Measurements from ENCODE around the gene CAPN3.

Gene CAPN3

GRCh38 chr15:42338500-42338899 is 20.8 kb upstream of the CAPN3 start:
- no peaks in the 10 kb centered on the region for H3K9me2 ChIP-seq (replicated peaks; ENCODE audit: insufficient read depth, low read length)
- no peaks in the 10 kb centered on the region for H3K9me3 ChIP-seq (replicated peaks; ENCODE audit: insufficient read depth, low read length)
- H3K79me2 ChIP-seq (ENCODE audit: low read length), result no peaks in the 10 kb centered on the region
- H3K36me3 ChIP-seq (replicated peaks; ENCODE audit: insufficient read depth, low read length), result no peaks in the 10 kb centered on the region
- H2AFZ ChIP-seq (ENCODE audit: low read length), result no peak overlapping the region
- H3K27me3 ChIP-seq (replicated peaks; ENCODE audit: insufficient read depth, low read length), result no peaks in the 10 kb centered on the region
- no peaks in the 10 kb centered on the region for H4K20me1 ChIP-seq (ENCODE audit: insufficient read depth, low read length)
- no peak for DNase-seq
- H3K9ac ChIP-seq (ENCODE audit: low read length), result no peak overlapping the region
- no peak overlapping the region for H3K27ac ChIP-seq (ENCODE audit: low read length)
- no peak overlapping the region for H3K4me3 ChIP-seq (ENCODE audit: low read length)
- TF ChIP-seq CTCF (IDR thresholded peaks at IDR 0.05; ENCODE audit: low read length), result no peak
- TF ChIP-seq EZH2phosphoT487 (IDR thresholded peaks at IDR 0.05; ENCODE audit: low read length), result no peak
- no peak for TF ChIP-seq EZH2 (optimal IDR thresholded peaks at IDR 0.05; ENCODE audit: low read depth, low read length)
- no peaks in the 10 kb centered on the region for H3F3A ChIP-seq (ENCODE audit: insufficient read depth, low read length)
- H3K4me2 ChIP-seq (ENCODE audit: low read depth, low read length), result no peak overlapping the region
- no peaks in the 10 kb centered on the region for H3K4me1 ChIP-seq (ENCODE audit: low read length)

GRCh38 chr15:42343596-42344232 is 15.6 kb upstream of the CAPN3 start:
- Histone ChIP-seq H2AFZ (ENCODE audit: low read length) (no peak overlapping the region), H3K4me2 (ENCODE audit: low read depth, low read length) (no peak overlapping the region), H3F3A (ENCODE audit: insufficient read depth, low read length) (no peaks in the 10 kb centered on the region), H3K27ac (ENCODE audit: low read length) (no peak overlapping the region), H3K4me3 (ENCODE audit: low read length) (no peak overlapping the region), H3K4me1 (ENCODE audit: low read length) (no peaks in the 10 kb centered on the region), H3K9me2 (replicated peaks; ENCODE audit: insufficient read depth, low read length) (no peaks in the 10 kb centered on the region), H3K9me3 (replicated peaks; ENCODE audit: insufficient read depth, low read length) (no peaks in the 10 kb centered on the region), H3K36me3 (replicated peaks; ENCODE audit: insufficient read depth, low read length) (no peaks in the 10 kb centered on the region), H3K9ac (ENCODE audit: low read length) (no peak overlapping the region), H4K20me1 (ENCODE audit: insufficient read depth, low read length) (no peaks in the 10 kb centered on the region), H3K27me3 (replicated peaks; ENCODE audit: insufficient read depth, low read length) (no peaks in the 10 kb centered on the region), H3K79me2 (ENCODE audit: low read length) (no peaks in the 10 kb centered on the region)
- TF ChIP-seq EZH2 (optimal IDR thresholded peaks at IDR 0.05; ENCODE audit: low read depth, low read length) (no peak), CTCF (IDR thresholded peaks at IDR 0.05; ENCODE audit: low read length) (no peak), EZH2phosphoT487 (IDR thresholded peaks at IDR 0.05; ENCODE audit: low read length) (no peak)
- DNase-seq, result no peak

GRCh38 chr15:42344763-42345162 is 14.5 kb upstream of the CAPN3 start:
- H3K4me1 ChIP-seq (ENCODE audit: low read length), result no peaks in the 10 kb centered on the region
- H3K27me3 ChIP-seq (replicated peaks; ENCODE audit: insufficient read depth, low read length), result no peaks in the 10 kb centered on the region
- H3K4me2 ChIP-seq (ENCODE audit: low read depth, low read length), result no peak overlapping the region
- H3K9ac ChIP-seq (ENCODE audit: low read length), result no peak overlapping the region
- no peaks in the 10 kb centered on the region for H3K79me2 ChIP-seq (ENCODE audit: low read length)
- H3K27ac ChIP-seq (ENCODE audit: low read length), result no peak overlapping the region
- no peaks in the 10 kb centered on the region for H3K36me3 ChIP-seq (replicated peaks; ENCODE audit: insufficient read depth, low read length)
- no peaks in the 10 kb centered on the region for H4K20me1 ChIP-seq (ENCODE audit: insufficient read depth, low read length)
- H3K4me3 ChIP-seq (ENCODE audit: low read length), result no peak overlapping the region
- no peak overlapping the region for H2AFZ ChIP-seq (ENCODE audit: low read length)
- no peaks in the 10 kb centered on the region for H3K9me2 ChIP-seq (replicated peaks; ENCODE audit: insufficient read depth, low read length)
- no peaks in the 10 kb centered on the region for H3F3A ChIP-seq (ENCODE audit: insufficient read depth, low read length)
- TF ChIP-seq CTCF (IDR thresholded peaks at IDR 0.05; ENCODE audit: low read length), result no peak
- no peak for TF ChIP-seq EZH2phosphoT487 (IDR thresholded peaks at IDR 0.05; ENCODE audit: low read length)
- no peak for DNase-seq
- H3K9me3 ChIP-seq (replicated peaks; ENCODE audit: insufficient read depth, low read length), result no peaks in the 10 kb centered on the region

Data from MM.1S (cell line).